Psoas muscle (tissue), 8 donors: ENCODE data around the gene FAF1. TPM values are rescaled to one million over a fixed set of nuclear protein-coding genes. Genes with fewer than 3 reads are reported as not detected.

Experiments
- ATAC-seq, 4 donors: fragments of 200-7000 bp; cut with Tn5 transposase; one replicate each; pipeline ENCODE4 v1.9.1; 2020; ENCODE audit warnings: moderate library complexity in 3 of 4, mild to moderate bottlenecking in 2 of 4
- DNase-seq, 2 donors: peaks; one replicate each; pipeline ENCODE4 v3.0.0-alpha.2; 2020
- H3K27ac ChIP-seq: fragments of 200-600 bp; one replicate; pipeline ENCODE4 v1.8.0; 2022
- H3K27me3 ChIP-seq, 3 donors: fragments of 200-600 bp in 1 of 3; one replicate each; pipeline versions ENCODE4 v1.6.1 to v1.8.0; 2013 to 2022; ENCODE audit warnings: low read length in 2 of 3, mild to moderate bottlenecking in 2 of 3, moderate library complexity in 1 of 3; ENCODE audit not compliant: insufficient read depth in 3 of 3
- H3K36me3 ChIP-seq, 2 donors: fragments of 200-600 bp in 1 of 2; one replicate each; pipeline versions ENCODE4 v1.6.1 to v1.8.0; 2013 to 2022; ENCODE audit warnings: low read depth in 1 of 2, mild to moderate bottlenecking in 1 of 2, moderate library complexity in 1 of 2; ENCODE audit not compliant: insufficient read depth in 1 of 2
- H3K4me1 ChIP-seq: fragments of 200-600 bp; one replicate; pipeline ENCODE4 v1.8.0; 2022
- H3K4me3 ChIP-seq: fragments of 200-600 bp; one replicate; pipeline ENCODE4 v1.8.0; 2022; ENCODE audit warnings: mild to moderate bottlenecking
- H3K9me3 ChIP-seq: fragments of 200-600 bp; one replicate; pipeline ENCODE4 v1.8.0; 2022
- CTCF ChIP-seq: fragments of 200-600 bp; IDR thresholded peaks from one replicate; pipeline ENCODE4 v1.8.0; 2022; ENCODE audit warnings: antibody characterized with exemption
- WGBS, 3 donors: extraction: QIAGEN DNeasy Blood & Tissue Kit; methylation state at CpG; one replicate each; pipeline versions ENCODE4 v1.1.6 to v1.1.7; 2013; 5-methylcytosine and 5-hydroxymethylcytosine counted together
- intact Hi-C, 2 donors: fragments of 100-400 bp; cut with DNase I; formaldehyde crosslinking; loops; one replicate each; pipeline versions ENCODE4 v1.11.0 to v1.14.2; 2022
- polyA plus RNA-seq, 3 donors: library from polyadenylated mRNA; stranded (reverse); fragments of 200-250 nt; gene quantifications; one replicate each; pipeline ENCODE4 v1.2.3, GENCODE V29; 2013
- total RNA-seq, 4 donors: library from RNA; stranded (reverse); fragmentation: NEBNext Ultra II Directional in 2 of 4; extraction: Animal tissue kit (Norgen Biotek cat#: 25700) in 2 of 4; gene quantifications; one replicate each; pipeline versions ENCODE4 v1.2.1 to v1.2.4, GENCODE V29; 2021 to 2023
- donor health status: healthy with polysubstance abuse.
- donor health status: DM: no; HTN: no; CAD: no; lungs with moderate emphysema.
- donor health status: Bipolar disorder and iron deficiency.
- donor health status: healthy.
- donor health status: DM: yes; HTN: yes; CAD: no.
- donor health status: DM: no; HTN: no; CAD: no.
- donor health status: DM: no; HTN: no; CAD: no.
- donor health status: DM: yes; HTN: yes; CAD: no.

The FAF1 gene
- total and polyA plus RNA-seq, 7 donors, result 67.8 to 128 (median 108) TPM

GRCh38 chr1:50857702-50858101 is 102.4 kb downstream of the FAF1 start:
- Histone ChIP-seq H3K4me3 (no peak overlapping the region), H3K9me3 (peaks cover 26% of the 10 kb centered on the region), H3K4me1 (no peaks in the 10 kb centered on the region), H3K27ac (no peak overlapping the region), H3K36me3 (no peaks in the 10 kb centered on the region), H3K27me3 (no peaks in the 10 kb centered on the region)
- intact Hi-C loops, result no loop called here
- 97 to 98% (median 97%) methylated on average over 1 of the region's 1 CpG for WGBS, 3 donors
- DNase-seq (no peak), ATAC-seq (no peak)
- TF ChIP-seq CTCF, result no peak

- WGBS, 3 donors, result 84 to 87% (median 86%) methylated on average over 3 of the region's 3 CpGs
- no peak for TF ChIP-seq CTCF
- ATAC-seq, result no peak
- Histone ChIP-seq H3K4me1 (no peaks in the 10 kb centered on the region), H3K36me3 (no peaks in the 10 kb centered on the region), H3K9me3 (no peaks in the 10 kb centered on the region), H3K4me3 (no peak overlapping the region), H3K27me3 (no peaks in the 10 kb centered on the region), H3K27ac (no peak overlapping the region)
- intact Hi-C loops, result no loop called here
- no peak for DNase-seq
Measured at GRCh38 chr1:50853325-50853724, 106.7 kb downstream of the FAF1 start.

- Histone ChIP-seq H3K4me3 (no peak overlapping the region), H3K9me3 (no peaks in the 10 kb centered on the region), H3K27ac (no peak overlapping the region), H3K4me1 (no peaks in the 10 kb centered on the region), H3K36me3 (no peaks in the 10 kb centered on the region), H3K27me3 (no peaks in the 10 kb centered on the region)
- DNase-seq, result no peak
- WGBS, 3 donors, result 89 to 97% (median 92%) methylated on average over 1 of the region's 1 CpG
- intact Hi-C loops, result no loop called here
- no peak for ATAC-seq
- no peak for TF ChIP-seq CTCF
Measured at GRCh38 chr1:50852889-50853288, 107.2 kb downstream of the FAF1 start.

- H3K27ac ChIP-seq, result no peak overlapping the region
- ATAC-seq (no peak), DNase-seq (no peak)
- H3K27me3 ChIP-seq, result no peaks in the 10 kb centered on the region
- no peaks in the 10 kb centered on the region for H3K4me1 ChIP-seq
- intact Hi-C loops, result no loop called here
- H3K9me3 ChIP-seq, result peaks cover 4% of the 10 kb centered on the region
- no peak for TF ChIP-seq CTCF
- H3K36me3 ChIP-seq, result no peaks in the 10 kb centered on the region
- WGBS, 3 donors, result 93 to 98% (median 98%) methylated on average over 1 of the region's 1 CpG
- no peak overlapping the region for H3K4me3 ChIP-seq
Measured at GRCh38 chr1:50851466-50851865, 108.6 kb downstream of the FAF1 start.

GRCh38 chr1:50851034-50851433 is 109.0 kb downstream of the FAF1 start:
- WGBS, 3 donors, result 97 to 99% (median 98%) methylated on average over 7 of the region's 7 CpGs
- no peak overlapping the region for H3K4me3 ChIP-seq
- H3K9me3 ChIP-seq, result peaks cover 4% of the 10 kb centered on the region
- H3K36me3 ChIP-seq, result no peaks in the 10 kb centered on the region
- DNase-seq (no peak), ATAC-seq (no peak)
- H3K27me3 ChIP-seq, result no peaks in the 10 kb centered on the region
- H3K4me1 ChIP-seq, result no peaks in the 10 kb centered on the region
- H3K27ac ChIP-seq, result no peak overlapping the region
- no peak for TF ChIP-seq CTCF
- intact Hi-C loops, result no loop called here
